HCT116 (cell line): ENCODE data around the gene PTGER1. TPM values are rescaled to one million over a fixed set of nuclear protein-coding genes. Genes with fewer than 3 reads are reported as not detected.
"Not testable (repeated sequence)": the region's sequence is repeated elsewhere in the genome, so short reads cannot be mapped to it uniquely, and the experiment has no call there.

Experiments
- ATAC-seq: fragments of 200-7000 bp; cut with Tn5 transposase; 2 replicates; pipeline ENCODE4 v1.9.1; 2020; ENCODE audit warnings: mild to moderate bottlenecking, moderate library complexity
- BruUV-seq: library from RNA; stranded (reverse); fragments of 400-500 nt; replicated peaks from 2 replicates; lab custom pipeline; 2021; lab: Mats Ljungman, UMichigan
- CTCF ChIA-PET: fragments of 300-600 bp; sonication (Branson Sonifier 250); formaldehyde crosslinking; loops from one replicate; lab custom pipeline; 2021; ENCODE audit warnings: antibody characterized with exemption; lab: Charles Lee
- POLR2A ChIA-PET: fragments of 300-600, 350-600 bp; sonication (Branson Sonifier 250); formaldehyde crosslinking; loops from one replicate; lab custom pipeline; 2021; ENCODE audit warnings: antibody characterized with exemption; lab: Charles Lee
- RAD21 ChIA-PET, 2 experiments: fragments of 300-600 bp; sonication (Branson Sonifier 250); formaldehyde crosslinking; loops; one replicate each; lab custom pipeline; 2023; ENCODE audit warnings: low total read pairs in 2 of 2; ENCODE audit not compliant: uncharacterized antibody in 2 of 2, unreplicated experiment in 2 of 2, low non-redundant PET in 1 of 2; lab: Charles Lee
- DNase-seq: peaks from one replicate; pipeline ENCODE4 v3.0.0-alpha.2; 2010; ENCODE audit warnings: low read depth, low spot score
- H2AFZ ChIP-seq: fragments of 200-600 bp; shearing (Covaris generic), sonication (generic); 2 replicates; pipeline ENCODE4 v1.6.1; 2017; ENCODE audit warnings: low read depth, mixed run types, mixed read lengths, antibody characterized with exemption, low read length; ENCODE audit not compliant: poor library complexity, severe bottlenecking
- H3K27ac ChIP-seq: 2 replicates; pipeline ENCODE4 v1.5.1; 2012; ENCODE audit warnings: low read depth, low read length
- H3K27me3 ChIP-seq: fragments of 200-600 bp; sonication (generic); 2 replicates; pipeline ENCODE4 v1.6.1; 2016; ENCODE audit warnings: mixed run types, low read length, mixed read lengths; ENCODE audit not compliant: insufficient read depth
- H3K36me3 ChIP-seq, 2 experiments: fragments of 200-500 bp in 1 of 2; fragments of 200-600 bp in 1 of 2; sonication (Bioruptor generic) in 1 of 2; sonication (generic) in 1 of 2; 2 replicates each; pipeline versions ENCODE4 v1.5.1 to v1.6.1; 2014 to 2016; ENCODE audit warnings: low read length in 2 of 2, inconsistent platforms in 1 of 2, mixed read lengths in 1 of 2, mixed run types in 1 of 2; ENCODE audit not compliant: insufficient read depth in 2 of 2, control insufficient read depth in 1 of 2
- H3K4me1 ChIP-seq, 2 experiments: fragments of 200-600 bp in 1 of 2; sonication (generic) in 1 of 2; 2 replicates each; pipeline versions ENCODE4 v1.5.1 to v1.6.1; 2012 to 2017; ENCODE audit warnings: low read length in 2 of 2, inconsistent platforms in 1 of 2, mild to moderate bottlenecking in 1 of 2, mixed read lengths in 1 of 2, mixed run types in 1 of 2, moderate library complexity in 1 of 2; ENCODE audit not compliant: insufficient read depth in 2 of 2, control insufficient read depth in 1 of 2
- H3K4me2 ChIP-seq: fragments of 200-600 bp; sonication (generic); 2 replicates; pipeline ENCODE4 v1.6.1; 2017; ENCODE audit warnings: mixed run types, low read length, mixed read lengths
- H3K4me3 ChIP-seq, 2 experiments: fragments of 200-600 bp in 1 of 2; sonication (generic) in 1 of 2; replicated peaks in 1 of 2; 2 replicates each; pipeline ENCODE4 v1.5.1; 2011 to 2016; ENCODE audit warnings: low read length in 2 of 2, control low read depth in 1 of 2, low read depth in 1 of 2, mild to moderate bottlenecking in 1 of 2, mixed read lengths in 1 of 2, mixed run types in 1 of 2
- H3K79me2 ChIP-seq: fragments of 200-600 bp; sonication (generic); 2 replicates; pipeline ENCODE4 v1.6.1; 2017; ENCODE audit warnings: mild to moderate bottlenecking, mixed run types, low read length, moderate library complexity, mixed read lengths; ENCODE audit not compliant: insufficient read depth
- H3K9ac ChIP-seq: fragments of 200-600 bp; sonication (generic); 2 replicates; pipeline ENCODE4 v1.6.1; 2016; ENCODE audit warnings: low read length, mixed read lengths
- H3K9me2 ChIP-seq: fragments of 200-600 bp; sonication (generic), shearing (Covaris generic); 2 replicates; pipeline ENCODE4 v1.6.1; 2017; ENCODE audit warnings: mixed run types, mild to moderate bottlenecking, moderate library complexity; ENCODE audit not compliant: insufficient read depth
- H3K9me3 ChIP-seq, 2 experiments: fragments of 200-500 bp in 1 of 2; fragments of 200-600 bp in 1 of 2; sonication (Bioruptor generic) in 1 of 2; sonication (generic) in 1 of 2; 2 replicates each; pipeline ENCODE4 v1.6.1; 2014 to 2017; ENCODE audit warnings: low read length in 2 of 2, mixed read lengths in 2 of 2, inconsistent platforms in 1 of 2, low read depth in 1 of 2, mild to moderate bottlenecking in 1 of 2, mixed run types in 1 of 2, moderate library complexity in 1 of 2; ENCODE audit not compliant: control insufficient read depth in 1 of 2, insufficient read depth in 1 of 2
- H4K20me1 ChIP-seq: fragments of 200-600 bp; sonication (generic), shearing (Covaris generic); 2 replicates; pipeline ENCODE4 v1.6.1; 2017; ENCODE audit warnings: mixed run types, mild to moderate bottlenecking, moderate library complexity; ENCODE audit not compliant: insufficient read depth
- CBX3 ChIP-seq: IDR thresholded peaks from 2 replicates; pipeline ENCODE4 v1.6.1; 2012; ENCODE audit warnings: low read depth
- ELF1 ChIP-seq: IDR thresholded peaks from 2 replicates; pipeline ENCODE4 v1.6.1; 2012; ENCODE audit warnings: low read depth, borderline replicate concordance
- FOSL1 ChIP-seq: IDR thresholded peaks from 2 replicates; pipeline ENCODE4 v1.6.1; 2012; ENCODE audit warnings: low read depth
- JUND ChIP-seq: IDR thresholded peaks from 2 replicates; pipeline ENCODE4 v1.6.1; 2012
- POLR2A ChIP-seq: IDR thresholded peaks from 2 replicates; pipeline ENCODE4 v1.7.0; 2011; ENCODE audit warnings: borderline replicate concordance; ENCODE audit not compliant: insufficient read depth, insufficient read length; ENCODE audit errors: extremely low read depth
- RAD21 ChIP-seq: IDR thresholded peaks from 2 replicates; pipeline ENCODE4 v1.6.1; 2012; ENCODE audit warnings: low read depth, mild to moderate bottlenecking
- SIN3A ChIP-seq: IDR thresholded peaks from 2 replicates; pipeline ENCODE4 v1.6.1; 2012; ENCODE audit warnings: low read depth
- SRF ChIP-seq: IDR thresholded peaks from 2 replicates; pipeline ENCODE4 v1.6.1; 2012; ENCODE audit warnings: low read depth
- ZFX ChIP-seq: fragments of 450-650 bp; IDR thresholded peaks from 2 replicates; pipeline ENCODE4 v1.6.1; 2017
- intact Hi-C: fragments of 100-400 bp; cut with micrococcal nuclease; formaldehyde crosslinking; loops from 2 replicates; pipeline ENCODE4 v1.10.0; 2022
- total RNA-seq: library from RNA; stranded (reverse); gene quantifications from one replicate; pipeline ENCODE4 v1.2.1, GENCODE V29; 2021; ENCODE audit not compliant: unreplicated experiment
- TF ChIP-seq, protein P1 (sequence below): IDR thresholded peaks from 2 replicates; pipeline ENCODE4 v1.6.1; 2012
- TF ChIP-seq, protein P2 (sequence below): IDR thresholded peaks from 2 replicates; pipeline ENCODE4 v1.6.1; 2012; ENCODE audit warnings: low read depth
- TF ChIP-seq, protein P3 (sequence below): IDR thresholded peaks from 2 replicates; pipeline ENCODE4 v1.6.1; 2011; ENCODE audit warnings: mild to moderate bottlenecking, low read length, moderate library complexity; ENCODE audit not compliant: insufficient replicate concordance; ENCODE audit errors: extremely low read depth
- TF ChIP-seq, protein P4 (sequence below): IDR thresholded peaks from 2 replicates; pipeline ENCODE4 v1.6.1; 2012

The PTGER1 gene
- total RNA-seq, 1 experiment from 2014 or later: 1.1 TPM

DNA sequence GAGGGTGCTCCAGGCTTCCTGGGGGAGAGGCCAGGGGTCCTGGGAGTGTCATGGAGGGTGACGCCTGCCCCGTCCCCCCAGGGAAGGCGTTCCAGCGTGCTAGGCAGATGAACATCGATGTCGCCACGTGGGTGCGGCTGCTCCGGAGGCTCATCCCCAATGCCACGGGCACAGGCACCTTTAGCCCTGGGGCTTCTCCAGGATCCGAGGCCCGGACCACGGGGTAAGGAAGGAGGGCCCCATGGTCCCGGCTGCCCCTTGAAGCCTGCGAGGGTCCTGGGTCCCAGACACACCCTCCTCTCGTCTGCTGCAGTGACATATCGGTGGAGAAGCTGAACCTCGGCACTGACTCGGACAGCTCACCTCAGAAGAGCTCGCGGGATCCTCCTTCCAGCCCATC is 11.4 kb downstream of the PTGER1 start:
- H2AFZ ChIP-seq: no peak overlapping the region
- H3K79me2 ChIP-seq: no peaks in the 10 kb centered on the region
- H3K4me2 ChIP-seq: no peak overlapping the region
- DNase-seq (no peak), ATAC-seq (no peak)
- H4K20me1 ChIP-seq: no peaks in the 10 kb centered on the region
- H3K9ac ChIP-seq: no peak overlapping the region
- TF ChIP-seq FOSL1 (no peak), SIN3A (no peak), RAD21 (no peak), SRF (no peak), JUND (no peak), CBX3 (no peak), POLR2A (no peak), ZFX (no peak), ELF1 (no peak)
- TF ChIP-seq, protein P1, sequence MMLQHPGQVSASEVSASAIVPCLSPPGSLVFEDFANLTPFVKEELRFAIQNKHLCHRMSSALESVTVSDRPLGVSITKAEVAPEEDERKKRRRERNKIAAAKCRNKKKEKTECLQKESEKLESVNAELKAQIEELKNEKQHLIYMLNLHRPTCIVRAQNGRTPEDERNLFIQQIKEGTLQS: no peak
- TF ChIP-seq, protein P2, sequence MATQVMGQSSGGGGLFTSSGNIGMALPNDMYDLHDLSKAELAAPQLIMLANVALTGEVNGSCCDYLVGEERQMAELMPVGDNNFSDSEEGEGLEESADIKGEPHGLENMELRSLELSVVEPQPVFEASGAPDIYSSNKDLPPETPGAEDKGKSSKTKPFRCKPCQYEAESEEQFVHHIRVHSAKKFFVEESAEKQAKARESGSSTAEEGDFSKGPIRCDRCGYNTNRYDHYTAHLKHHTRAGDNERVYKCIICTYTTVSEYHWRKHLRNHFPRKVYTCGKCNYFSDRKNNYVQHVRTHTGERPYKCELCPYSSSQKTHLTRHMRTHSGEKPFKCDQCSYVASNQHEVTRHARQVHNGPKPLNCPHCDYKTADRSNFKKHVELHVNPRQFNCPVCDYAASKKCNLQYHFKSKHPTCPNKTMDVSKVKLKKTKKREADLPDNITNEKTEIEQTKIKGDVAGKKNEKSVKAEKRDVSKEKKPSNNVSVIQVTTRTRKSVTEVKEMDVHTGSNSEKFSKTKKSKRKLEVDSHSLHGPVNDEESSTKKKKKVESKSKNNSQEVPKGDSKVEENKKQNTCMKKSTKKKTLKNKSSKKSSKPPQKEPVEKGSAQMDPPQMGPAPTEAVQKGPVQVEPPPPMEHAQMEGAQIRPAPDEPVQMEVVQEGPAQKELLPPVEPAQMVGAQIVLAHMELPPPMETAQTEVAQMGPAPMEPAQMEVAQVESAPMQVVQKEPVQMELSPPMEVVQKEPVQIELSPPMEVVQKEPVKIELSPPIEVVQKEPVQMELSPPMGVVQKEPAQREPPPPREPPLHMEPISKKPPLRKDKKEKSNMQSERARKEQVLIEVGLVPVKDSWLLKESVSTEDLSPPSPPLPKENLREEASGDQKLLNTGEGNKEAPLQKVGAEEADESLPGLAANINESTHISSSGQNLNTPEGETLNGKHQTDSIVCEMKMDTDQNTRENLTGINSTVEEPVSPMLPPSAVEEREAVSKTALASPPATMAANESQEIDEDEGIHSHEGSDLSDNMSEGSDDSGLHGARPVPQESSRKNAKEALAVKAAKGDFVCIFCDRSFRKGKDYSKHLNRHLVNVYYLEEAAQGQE: no peak
- TF ChIP-seq, protein P3, sequence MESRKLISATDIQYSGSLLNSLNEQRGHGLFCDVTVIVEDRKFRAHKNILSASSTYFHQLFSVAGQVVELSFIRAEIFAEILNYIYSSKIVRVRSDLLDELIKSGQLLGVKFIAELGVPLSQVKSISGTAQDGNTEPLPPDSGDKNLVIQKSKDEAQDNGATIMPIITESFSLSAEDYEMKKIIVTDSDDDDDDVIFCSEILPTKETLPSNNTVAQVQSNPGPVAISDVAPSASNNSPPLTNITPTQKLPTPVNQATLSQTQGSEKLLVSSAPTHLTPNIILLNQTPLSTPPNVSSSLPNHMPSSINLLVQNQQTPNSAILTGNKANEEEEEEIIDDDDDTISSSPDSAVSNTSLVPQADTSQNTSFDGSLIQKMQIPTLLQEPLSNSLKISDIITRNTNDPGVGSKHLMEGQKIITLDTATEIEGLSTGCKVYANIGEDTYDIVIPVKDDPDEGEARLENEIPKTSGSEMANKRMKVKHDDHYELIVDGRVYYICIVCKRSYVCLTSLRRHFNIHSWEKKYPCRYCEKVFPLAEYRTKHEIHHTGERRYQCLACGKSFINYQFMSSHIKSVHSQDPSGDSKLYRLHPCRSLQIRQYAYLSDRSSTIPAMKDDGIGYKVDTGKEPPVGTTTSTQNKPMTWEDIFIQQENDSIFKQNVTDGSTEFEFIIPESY: no peak
- TF ChIP-seq, protein P4, sequence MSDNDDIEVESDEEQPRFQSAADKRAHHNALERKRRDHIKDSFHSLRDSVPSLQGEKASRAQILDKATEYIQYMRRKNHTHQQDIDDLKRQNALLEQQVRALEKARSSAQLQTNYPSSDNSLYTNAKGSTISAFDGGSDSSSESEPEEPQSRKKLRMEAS: no peak
- no peaks in the 10 kb centered on the region for H3K9me3 ChIP-seq
- intact Hi-C loops: no loop called here
- CTCF ChIA-PET: no interaction called here
- RAD21 ChIA-PET: no interaction called here
- H3K4me1 ChIP-seq: no peaks in the 10 kb centered on the region
- POLR2A ChIA-PET: no interaction called here
- BruUV-seq: no TSS peak
- H3K9me2 ChIP-seq: no peaks in the 10 kb centered on the region
- H3K4me3 ChIP-seq: no peak overlapping the region
- H3K36me3 ChIP-seq: peaks cover 15 to 16% of the 10 kb centered on the region in 2 experiments
- H3K27ac ChIP-seq: no peak overlapping the region
- no peaks in the 10 kb centered on the region for H3K27me3 ChIP-seq

DNA sequence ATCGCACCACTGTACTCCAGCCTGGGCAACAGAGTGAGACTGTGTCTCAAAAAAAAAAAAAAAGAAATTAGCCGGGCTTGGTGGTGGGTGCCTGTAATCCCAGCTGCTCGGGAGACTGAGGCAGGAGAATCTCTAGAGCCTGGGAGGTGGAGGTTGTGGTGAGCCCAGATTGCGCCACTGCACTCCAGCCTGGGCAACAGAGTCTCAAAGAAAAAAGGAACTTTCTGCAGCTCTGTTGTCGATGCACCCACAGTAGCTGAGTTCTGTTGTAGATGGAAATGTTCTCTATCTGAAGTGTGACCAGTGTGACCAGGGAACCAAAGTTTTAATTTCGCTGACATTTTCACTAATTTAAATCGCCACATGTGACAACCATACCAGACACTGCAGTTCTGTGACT is 12.8 kb downstream of the PTGER1 start:
- RAD21 ChIA-PET, BruUV-seq, H2AFZ ChIP-seq, intact Hi-C loops, H3K4me3 ChIP-seq, H4K20me1 ChIP-seq, DNase-seq, ATAC-seq, H3K4me1 ChIP-seq, H3K79me2 ChIP-seq, CTCF ChIA-PET, H3K27me3 ChIP-seq, H3K4me2 ChIP-seq, H3K9ac ChIP-seq, H3K27ac ChIP-seq, H3K9me3 ChIP-seq, H3K9me2 ChIP-seq, POLR2A ChIA-PET: not testable (repeated sequence)
- peaks cover 15 to 20% of the 10 kb centered on the region in 2 experiments for H3K36me3 ChIP-seq
